Upper lobe of left lung (tissue), 4 donors: ENCODE measurements around the gene HES7.
"Not testable (repeated sequence)": the region's sequence is repeated elsewhere in the genome, so short reads cannot be mapped to it uniquely, and the experiment has no call there.

Experiments used
- POLR2A ChIP-seq, 4 donors: fragments of 450-650 bp; IDR thresholded peaks; one replicate each; pipeline ENCODE4 v1.5.1; 2016 to 2017; ENCODE audit warnings: antibody characterized with exemption in 4 of 4, mild to moderate bottlenecking in 2 of 4
- POLR2AphosphoS5 ChIP-seq, 2 donors: sonication (generic); formaldehyde crosslinking; IDR thresholded peaks; one replicate each; pipeline ENCODE4 v1.5.1; 2017; ENCODE audit warnings: antibody characterized with exemption in 2 of 2
- TF ChIP-seq, protein P1 (sequence below), 6 experiments: fragments of 450-650 bp in 4 of 6; fragments of 200-600 bp in 2 of 6; sonication (generic) in 2 of 6; IDR thresholded peaks; one replicate each; pipeline ENCODE4 v1.5.1; 2016 to 2019; ENCODE audit warnings: antibody characterized with exemption in 6 of 6

DNA sequence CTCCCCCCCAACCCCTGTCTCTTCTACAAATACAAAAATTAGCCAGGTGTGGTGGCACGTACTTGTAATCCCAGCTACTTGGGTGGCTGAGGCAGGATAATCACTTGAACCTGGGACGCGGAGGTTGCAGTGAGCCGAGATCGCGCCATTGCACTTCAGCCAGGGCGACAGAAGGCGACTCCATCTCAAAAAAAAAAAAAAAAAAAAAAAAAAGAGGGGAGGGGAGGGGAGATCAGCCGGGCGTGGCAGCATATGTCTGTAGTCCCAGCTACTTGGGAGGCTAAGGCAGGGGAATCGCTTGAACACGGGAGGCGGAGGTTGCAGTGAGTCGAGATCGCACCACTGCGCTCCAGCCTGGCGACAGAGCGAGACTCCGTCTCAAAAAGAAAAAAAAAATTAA lies 46.3 kb upstream of the HES7 start:
- TF ChIP-seq, protein P1, sequence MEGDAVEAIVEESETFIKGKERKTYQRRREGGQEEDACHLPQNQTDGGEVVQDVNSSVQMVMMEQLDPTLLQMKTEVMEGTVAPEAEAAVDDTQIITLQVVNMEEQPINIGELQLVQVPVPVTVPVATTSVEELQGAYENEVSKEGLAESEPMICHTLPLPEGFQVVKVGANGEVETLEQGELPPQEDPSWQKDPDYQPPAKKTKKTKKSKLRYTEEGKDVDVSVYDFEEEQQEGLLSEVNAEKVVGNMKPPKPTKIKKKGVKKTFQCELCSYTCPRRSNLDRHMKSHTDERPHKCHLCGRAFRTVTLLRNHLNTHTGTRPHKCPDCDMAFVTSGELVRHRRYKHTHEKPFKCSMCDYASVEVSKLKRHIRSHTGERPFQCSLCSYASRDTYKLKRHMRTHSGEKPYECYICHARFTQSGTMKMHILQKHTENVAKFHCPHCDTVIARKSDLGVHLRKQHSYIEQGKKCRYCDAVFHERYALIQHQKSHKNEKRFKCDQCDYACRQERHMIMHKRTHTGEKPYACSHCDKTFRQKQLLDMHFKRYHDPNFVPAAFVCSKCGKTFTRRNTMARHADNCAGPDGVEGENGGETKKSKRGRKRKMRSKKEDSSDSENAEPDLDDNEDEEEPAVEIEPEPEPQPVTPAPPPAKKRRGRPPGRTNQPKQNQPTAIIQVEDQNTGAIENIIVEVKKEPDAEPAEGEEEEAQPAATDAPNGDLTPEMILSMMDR (IDR thresholded peaks at IDR 0.05) = not testable (repeated sequence)
- not testable (repeated sequence) for TF ChIP-seq POLR2AphosphoS5, POLR2A (IDR thresholded peaks at IDR 0.05)
